ENCODE measurements around the gene ISOC1.

The ISOC1 gene

DNA sequence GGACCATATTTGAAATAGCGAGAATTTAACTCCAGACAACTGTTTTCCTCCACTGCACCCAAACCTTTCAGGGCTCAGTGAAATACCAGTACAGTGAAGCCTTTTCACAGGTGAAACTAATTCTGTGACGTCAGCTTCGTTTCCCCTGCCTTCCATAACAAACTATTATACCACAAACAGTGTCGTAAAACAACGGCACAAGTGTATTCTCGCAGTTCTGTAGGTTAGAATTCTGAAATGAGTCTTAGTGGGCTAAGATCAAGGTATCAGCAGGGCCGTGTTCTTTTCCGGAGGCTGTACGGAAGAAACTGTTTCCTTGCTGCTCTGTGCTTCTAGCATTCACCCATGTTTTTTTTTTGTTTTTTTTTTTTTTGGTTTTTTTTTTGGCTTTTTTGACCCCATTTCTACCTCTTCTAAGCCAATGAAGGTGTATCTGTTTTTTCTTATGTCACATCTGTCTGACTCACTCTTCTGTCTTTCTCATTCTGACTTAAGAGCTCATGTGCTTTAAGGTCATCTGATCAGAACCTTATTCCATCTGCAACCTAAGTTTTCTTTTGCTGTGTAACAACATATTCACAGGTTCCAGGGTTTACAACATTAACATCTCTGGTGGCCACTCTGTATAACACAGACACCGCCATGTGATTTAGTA, 20.1 kb downstream of the ISOC1 start:
- Histone ChIP-seq H3K9ac (ENCODE audit: low read length) (no peak overlapping the region), H3K27ac (ENCODE audit: low read depth, low read length) (no peak overlapping the region), H3K4me1 (ENCODE audit: insufficient read depth, low read length) (no peaks in the 10 kb centered on the region), H3K9me3 (ENCODE audit: low read length) (no peaks in the 10 kb centered on the region), H3K36me3 (ENCODE audit: insufficient read depth, low read length) (no peaks in the 10 kb centered on the region), H3K27me3 (ENCODE audit: control insufficient read depth in 1 of 2, insufficient read depth in 2 of 2, low read length in 2 of 2) (no peaks in the 10 kb centered on the region), H3K4me3 (ENCODE audit: low read depth in 1 of 2, low read length in 2 of 2) (no peak overlapping the region)

- Histone ChIP-seq H3K27ac (ENCODE audit: low read depth, low read length) (no peak overlapping the region), H3K4me1 (ENCODE audit: insufficient read depth, low read length) (no peaks in the 10 kb centered on the region), H3K9me3 (ENCODE audit: low read length) (no peaks in the 10 kb centered on the region), H3K36me3 (ENCODE audit: insufficient read depth, low read length) (no peaks in the 10 kb centered on the region), H3K4me3 (ENCODE audit: low read depth in 1 of 2, low read length in 2 of 2) (no peak overlapping the region), H3K9ac (ENCODE audit: low read length) (no peak overlapping the region), H3K27me3 (ENCODE audit: control insufficient read depth in 1 of 2, insufficient read depth in 2 of 2, low read length in 2 of 2) (no peaks in the 10 kb centered on the region)
Observed at GRCh38 chr5:129115680-129116079, 21.1 kb downstream of the ISOC1 start.

- Histone ChIP-seq H3K4me1 (ENCODE audit: insufficient read depth, low read length) (no peaks in the 10 kb centered on the region), H3K27me3 (ENCODE audit: control insufficient read depth in 1 of 2, insufficient read depth in 2 of 2, low read length in 2 of 2) (no peaks in the 10 kb centered on the region), H3K27ac (ENCODE audit: low read depth, low read length) (no peak overlapping the region), H3K36me3 (ENCODE audit: insufficient read depth, low read length) (no peaks in the 10 kb centered on the region), H3K9me3 (ENCODE audit: low read length) (no peaks in the 10 kb centered on the region), H3K4me3 (ENCODE audit: low read depth in 1 of 2, low read length in 2 of 2) (no peak overlapping the region), H3K9ac (ENCODE audit: low read length) (no peak overlapping the region)
Observed at GRCh38 chr5:129116797-129117196, 22.2 kb downstream of the ISOC1 start.

DNA sequence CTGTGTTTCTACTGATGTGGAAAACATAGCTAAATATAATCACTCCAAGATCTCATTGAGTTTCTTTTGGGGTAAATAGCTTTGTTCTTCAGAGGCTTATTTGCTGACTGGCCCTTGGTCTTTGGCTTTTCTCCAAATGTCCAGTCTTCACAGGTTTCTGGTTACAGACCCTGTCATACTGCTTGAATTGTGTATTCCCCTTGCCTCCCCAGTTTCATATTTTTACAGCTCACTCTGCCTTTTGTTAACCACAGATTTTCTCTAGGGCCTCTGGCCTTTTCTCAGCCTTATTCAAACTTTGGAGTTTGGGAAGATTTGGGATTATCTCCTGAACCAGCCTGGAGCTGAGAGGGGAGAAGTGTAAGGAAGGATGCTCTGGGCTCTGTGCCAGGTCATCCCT, 23.9 kb downstream of the ISOC1 start:
- Histone ChIP-seq H3K9ac (ENCODE audit: low read length) (no peak overlapping the region), H3K4me1 (ENCODE audit: insufficient read depth, low read length) (no peaks in the 10 kb centered on the region), H3K27ac (ENCODE audit: low read depth, low read length) (no peak overlapping the region), H3K36me3 (ENCODE audit: insufficient read depth, low read length) (no peaks in the 10 kb centered on the region), H3K9me3 (ENCODE audit: low read length) (no peaks in the 10 kb centered on the region), H3K27me3 (ENCODE audit: control insufficient read depth in 1 of 2, insufficient read depth in 2 of 2, low read length in 2 of 2) (no peaks in the 10 kb centered on the region), H3K4me3 (ENCODE audit: low read depth in 1 of 2, low read length in 2 of 2) (no peak overlapping the region)

- H3K27me3 ChIP-seq (ENCODE audit: control insufficient read depth in 1 of 2, insufficient read depth in 2 of 2, low read length in 2 of 2) = no peaks in the 10 kb centered on the region
- H3K4me3 ChIP-seq (ENCODE audit: low read depth in 1 of 2, low read length in 2 of 2) = no peak overlapping the region
- no peak overlapping the region for H3K9ac ChIP-seq (ENCODE audit: low read length)
- H3K36me3 ChIP-seq (ENCODE audit: insufficient read depth, low read length) = no peaks in the 10 kb centered on the region
- no peaks in the 10 kb centered on the region for H3K9me3 ChIP-seq (ENCODE audit: low read length)
- no peaks in the 10 kb centered on the region for H3K4me1 ChIP-seq (ENCODE audit: insufficient read depth, low read length)
- no peak overlapping the region for H3K27ac ChIP-seq (ENCODE audit: low read depth, low read length)
Observed at GRCh38 chr5:129118826-129119225, 24.3 kb downstream of the ISOC1 start.

GRCh38 chr5:129120158-129120581, 25.6 kb downstream of the ISOC1 start:
- Histone ChIP-seq H3K27ac (ENCODE audit: low read depth, low read length) (no peak overlapping the region), H3K4me3 (ENCODE audit: low read depth in 1 of 2, low read length in 2 of 2) (no peak overlapping the region), H3K27me3 (ENCODE audit: control insufficient read depth in 1 of 2, insufficient read depth in 2 of 2, low read length in 2 of 2) (no peaks in the 10 kb centered on the region), H3K4me1 (ENCODE audit: insufficient read depth, low read length) (no peaks in the 10 kb centered on the region), H3K9me3 (ENCODE audit: low read length) (no peaks in the 10 kb centered on the region), H3K9ac (ENCODE audit: low read length) (no peak overlapping the region), H3K36me3 (ENCODE audit: insufficient read depth, low read length) (no peaks in the 10 kb centered on the region)

GRCh38 chr5:129122560-129122959, 28.0 kb downstream of the ISOC1 start:
- no peaks in the 10 kb centered on the region for H3K9me3 ChIP-seq (ENCODE audit: low read length)
- H3K36me3 ChIP-seq (ENCODE audit: insufficient read depth, low read length) = no peaks in the 10 kb centered on the region
- H3K9ac ChIP-seq (ENCODE audit: low read length) = no peak overlapping the region
- no peaks in the 10 kb centered on the region for H3K4me1 ChIP-seq (ENCODE audit: insufficient read depth, low read length)
- H3K4me3 ChIP-seq (ENCODE audit: low read depth in 1 of 2, low read length in 2 of 2) = no peak overlapping the region
- H3K27me3 ChIP-seq (ENCODE audit: control insufficient read depth in 1 of 2, insufficient read depth in 2 of 2, low read length in 2 of 2) = no peaks in the 10 kb centered on the region
- no peak overlapping the region for H3K27ac ChIP-seq (ENCODE audit: low read depth, low read length)

DNA sequence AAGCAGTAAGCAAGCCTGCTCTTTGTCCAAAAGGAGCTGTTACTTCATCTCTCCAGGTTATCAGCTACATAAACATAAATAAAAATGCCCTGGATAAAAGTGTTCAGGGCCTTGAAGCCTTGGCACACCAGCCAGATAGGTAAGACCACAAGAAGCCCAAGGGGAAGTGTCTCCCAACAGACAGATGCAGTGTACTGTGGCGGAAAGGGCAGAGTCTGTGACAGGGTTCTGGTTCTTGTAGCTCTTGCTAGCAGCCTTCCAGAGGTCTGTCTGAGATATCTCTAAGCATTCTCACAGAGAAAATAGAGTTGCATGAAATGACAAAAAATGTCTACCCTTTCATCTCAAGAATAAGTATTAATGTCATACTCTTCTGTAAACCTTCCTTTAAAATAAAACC, 30.1 kb downstream of the ISOC1 start:
- H3K9ac ChIP-seq (ENCODE audit: low read length) = no peak overlapping the region
- no peaks in the 10 kb centered on the region for H3K9me3 ChIP-seq (ENCODE audit: low read length)
- no peaks in the 10 kb centered on the region for H3K36me3 ChIP-seq (ENCODE audit: insufficient read depth, low read length)

GRCh38 chr5:129125819-129126218, 31.3 kb downstream of the ISOC1 start:
- H3K9ac ChIP-seq (ENCODE audit: low read length) = no peak overlapping the region
- H3K36me3 ChIP-seq (ENCODE audit: insufficient read depth, low read length) = no peaks in the 10 kb centered on the region
- H3K9me3 ChIP-seq (ENCODE audit: low read length) = no peaks in the 10 kb centered on the region
- no peak overlapping the region for H3K27ac ChIP-seq (ENCODE audit: low read depth, low read length)
- H3K27me3 ChIP-seq (ENCODE audit: control insufficient read depth in 1 of 2, insufficient read depth in 2 of 2, low read length in 2 of 2) = no peaks in the 10 kb centered on the region
- no peaks in the 10 kb centered on the region for H3K4me1 ChIP-seq (ENCODE audit: insufficient read depth, low read length)
- H3K4me3 ChIP-seq (ENCODE audit: low read depth in 1 of 2, low read length in 2 of 2) = no peak overlapping the region

More for the DNA sequence above, 30.1 kb downstream of the ISOC1 start:
- H3K27ac ChIP-seq (ENCODE audit: low read depth, low read length) = no peak overlapping the region
- no peaks in the 10 kb centered on the region for H3K4me1 ChIP-seq (ENCODE audit: insufficient read depth, low read length)
- H3K27me3 ChIP-seq (ENCODE audit: control insufficient read depth in 1 of 2, insufficient read depth in 2 of 2, low read length in 2 of 2) = no peaks in the 10 kb centered on the region
- H3K4me3 ChIP-seq (ENCODE audit: low read depth in 1 of 2, low read length in 2 of 2) = no peak overlapping the region

DNA sequence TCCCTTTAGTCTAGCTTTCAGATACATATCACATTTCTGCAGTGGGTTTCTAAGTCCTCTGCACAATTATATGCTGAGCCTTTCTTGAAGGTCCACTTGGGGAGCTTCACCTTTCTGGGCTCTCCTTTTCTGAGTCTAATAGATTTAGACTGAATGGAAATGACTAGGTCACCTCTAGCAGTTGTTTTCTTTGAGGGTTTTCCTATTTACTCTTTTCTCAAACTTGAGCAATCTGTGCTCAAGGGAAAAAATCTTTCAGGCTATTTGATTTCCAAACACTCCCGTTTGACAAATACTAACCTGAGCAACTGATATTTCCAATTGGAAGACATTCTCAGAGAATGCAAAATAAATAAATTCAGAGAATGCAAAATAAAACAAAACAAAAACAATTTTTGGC, 39.0 kb downstream of the ISOC1 start:
- H3K9ac ChIP-seq (ENCODE audit: low read length) = no peak overlapping the region
- no peaks in the 10 kb centered on the region for H3K36me3 ChIP-seq (ENCODE audit: insufficient read depth, low read length)
- no peaks in the 10 kb centered on the region for H3K9me3 ChIP-seq (ENCODE audit: low read length)
- no peaks in the 10 kb centered on the region for H3K4me1 ChIP-seq (ENCODE audit: insufficient read depth, low read length)
- H3K4me3 ChIP-seq (ENCODE audit: low read depth in 1 of 2, low read length in 2 of 2) = no peak overlapping the region
- H3K27me3 ChIP-seq (ENCODE audit: control insufficient read depth in 1 of 2, insufficient read depth in 2 of 2, low read length in 2 of 2) = no peaks in the 10 kb centered on the region
- H3K27ac ChIP-seq (ENCODE audit: low read depth, low read length) = no peak overlapping the region

DNA sequence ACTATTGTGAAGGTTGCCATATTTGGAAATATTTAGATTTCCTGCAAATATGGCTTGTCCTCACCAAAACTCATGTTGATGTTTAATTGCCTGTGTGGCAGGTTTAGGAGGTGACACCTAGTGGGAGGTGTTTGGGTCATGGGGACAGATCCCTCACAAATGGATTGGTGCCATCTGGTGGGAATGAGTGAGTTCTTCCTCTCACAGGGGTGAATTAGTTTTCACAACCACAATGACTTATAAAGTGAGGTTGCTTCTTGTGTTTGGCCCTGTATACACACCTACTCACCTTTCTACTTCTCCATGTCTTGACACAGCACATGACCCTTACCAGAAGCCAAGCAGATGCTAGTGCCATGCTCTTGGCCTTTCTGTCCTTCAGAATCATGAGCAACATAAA, 41.1 kb downstream of the ISOC1 start:
- no peaks in the 10 kb centered on the region for H3K4me1 ChIP-seq (ENCODE audit: insufficient read depth, low read length)
- no peak overlapping the region for H3K9ac ChIP-seq (ENCODE audit: low read length)
- H3K9me3 ChIP-seq (ENCODE audit: low read length) = no peaks in the 10 kb centered on the region
- no peaks in the 10 kb centered on the region for H3K27me3 ChIP-seq (ENCODE audit: control insufficient read depth in 1 of 2, insufficient read depth in 2 of 2, low read length in 2 of 2)
- no peak overlapping the region for H3K27ac ChIP-seq (ENCODE audit: low read depth, low read length)
- H3K4me3 ChIP-seq (ENCODE audit: low read depth in 1 of 2, low read length in 2 of 2) = no peak overlapping the region
- H3K36me3 ChIP-seq (ENCODE audit: insufficient read depth, low read length) = no peaks in the 10 kb centered on the region

- Histone ChIP-seq H3K4me1 (ENCODE audit: insufficient read depth, low read length) (no peaks in the 10 kb centered on the region), H3K4me3 (ENCODE audit: low read depth in 1 of 2, low read length in 2 of 2) (no peak overlapping the region), H3K27me3 (ENCODE audit: control insufficient read depth in 1 of 2, insufficient read depth in 2 of 2, low read length in 2 of 2) (no peaks in the 10 kb centered on the region), H3K9me3 (ENCODE audit: low read length) (no peaks in the 10 kb centered on the region), H3K36me3 (ENCODE audit: insufficient read depth, low read length) (no peaks in the 10 kb centered on the region), H3K9ac (ENCODE audit: low read length) (no peak overlapping the region), H3K27ac (ENCODE audit: low read depth, low read length) (no peak overlapping the region)
Observed at GRCh38 chr5:129137637-129138036, 43.1 kb downstream of the ISOC1 start.
